ENCODE results near the gene TAB3. TPM values are rescaled to one million over a fixed set of nuclear protein-coding genes. Genes with fewer than 3 reads are reported as not detected.
A peak's percentile ranks its signal among the peaks of the same experiment; 100 is the strongest.

The TAB3 gene
- total and polyA plus RNA-seq, 2 of the 4 experiments (the other 2 are of a cell fraction) = 4.7 to 6.4 TPM

GRCh38 chrX:30863974-30864373 is 25.1 kb downstream of the TAB3 start:
- no peak overlapping the region; the same call in 1 of the 2 replicates for H3K18ac ChIP-seq (ENCODE audit: low read depth, low read length)
- CTCF ChIA-PET = interaction anchor here (1.4 kb wide), 1 partner anchor 12 kb away, joined by 4 read pairs; no protein-coding TSS in a partner anchor
- H4K5ac ChIP-seq (ENCODE audit: low read depth, low read length) = no peak overlapping the region
- WGBS, 2 experiments (ENCODE audit: extremely low coverage in 2 of 2, insufficient read length in 1 of 2) = no CpG with 5 or more reads among the region's 1 CpG
- no peak overlapping the region for H2AFZ ChIP-seq (replicated peaks; ENCODE audit: low read length, poor library complexity)
- no peak overlapping the region for H2BK15ac ChIP-seq (ENCODE audit: low read depth, low read length)
- H3K79me1 ChIP-seq (ENCODE audit: low read depth in 1 of 2, low read length in 2 of 2) = no peaks in the 10 kb centered on the region
- H3K23ac ChIP-seq (ENCODE audit: low read depth, low read length) = no peak overlapping the region
- H3K4me3 ChIP-seq (ENCODE audit: insufficient read depth, low read depth, low read length) = no peak overlapping the region
- peaks cover 2% of the 10 kb centered on the region; the same call in 1 of the 2 replicates for H3K4me1 ChIP-seq (ENCODE audit: control insufficient read depth, insufficient read depth, low read length)
- intact Hi-C loops (cut with micrococcal nuclease) (no loop called here), in situ Hi-C loops (cut with MboI; ENCODE audit: low sequenced_read_pairs) (no loop called here), dilution Hi-C loops (cut with HindIII; ENCODE audit: low sequenced_read_pairs, unreplicated experiment) (no loop called here)
- no peaks in the 10 kb centered on the region for H3K27me3 ChIP-seq (ENCODE audit: control insufficient read depth, insufficient read depth, low read length)
- H3K4ac ChIP-seq (ENCODE audit: low read depth, low read length) = no peak overlapping the region
- H4K8ac ChIP-seq (ENCODE audit: low read depth in 2 of 2, low read length in 2 of 2) = no peak overlapping the region
- POLR2A ChIA-PET (ENCODE audit: unreplicated experiment) = no interaction called here
- peak; percentile 37 for ATAC-seq (ENCODE audit: low read depth)
- H3K36me3 ChIP-seq (ENCODE audit: control insufficient read depth, insufficient read depth, low read length) = no peaks in the 10 kb centered on the region
- H3K56ac ChIP-seq (ENCODE audit: extremely low read depth, insufficient read depth, low read length) = no peak overlapping the region
- H2BK5ac ChIP-seq (ENCODE audit: low read depth, low read length, poor library complexity, severe bottlenecking) = no peak overlapping the region
- H2BK20ac ChIP-seq (ENCODE audit: low read depth, low read length) = no peak overlapping the region
- DNase-seq = peak; percentile 37
- H3K14ac ChIP-seq (replicated peaks; ENCODE audit: low read depth, low read length) = no peak overlapping the region
- H3K4me2 ChIP-seq (ENCODE audit: low read depth, low read length) = no peak overlapping the region
- no TSS peak for BruUV-seq (replicated peaks)
- no peak overlapping the region for H3K9ac ChIP-seq (ENCODE audit: low read depth, low read length)
- no peak overlapping the region for H2AK9ac ChIP-seq (replicated peaks; ENCODE audit: low read depth, low read length, poor library complexity)
- H2BK120ac ChIP-seq (ENCODE audit: low read depth, low read length) = no peak overlapping the region
- peak overlapping the region; percentile 33; the same call in 1 of the 2 replicates for H3K27ac ChIP-seq (ENCODE audit: insufficient read depth, low read length)
- H2AK5ac ChIP-seq (ENCODE audit: low read depth, low read length) = no peak overlapping the region
- H3K9me1 ChIP-seq (ENCODE audit: insufficient read depth, low read length) = no peaks in the 10 kb centered on the region
- H3K9me3 ChIP-seq (ENCODE audit: control insufficient read depth, insufficient read depth, low read length) = no peaks in the 10 kb centered on the region
- H4K91ac ChIP-seq (ENCODE audit: insufficient read depth, low read depth, low read length) = no peak overlapping the region
- no peaks in the 10 kb centered on the region for H4K20me1 ChIP-seq (ENCODE audit: insufficient read depth, low read length)
- TF ChIP-seq RFX5 (IDR thresholded peaks at IDR 0.05; ENCODE audit: low read depth, low read length) = no peak
- TF ChIP-seq USF2 (IDR thresholded peaks at IDR 0.05; ENCODE audit: low read depth, low read length) = no peak
- no peak for TF ChIP-seq FOS (IDR thresholded peaks at IDR 0.05; ENCODE audit: low read depth, low read length)
- TF ChIP-seq RCOR1 (IDR thresholded peaks at IDR 0.05; ENCODE audit: insufficient replicate concordance, low read length) = no peak
- TF ChIP-seq CHD1 (IDR thresholded peaks at IDR 0.05; ENCODE audit: low read depth, low read length) = no peak
- TF ChIP-seq CEBPB (IDR thresholded peaks at IDR 0.05; ENCODE audit: low read depth, low read length) = no peak
- no peak for TF ChIP-seq MAZ (IDR thresholded peaks at IDR 0.05; ENCODE audit: borderline replicate concordance, low read depth, low read length)
- TF ChIP-seq, protein P1, sequence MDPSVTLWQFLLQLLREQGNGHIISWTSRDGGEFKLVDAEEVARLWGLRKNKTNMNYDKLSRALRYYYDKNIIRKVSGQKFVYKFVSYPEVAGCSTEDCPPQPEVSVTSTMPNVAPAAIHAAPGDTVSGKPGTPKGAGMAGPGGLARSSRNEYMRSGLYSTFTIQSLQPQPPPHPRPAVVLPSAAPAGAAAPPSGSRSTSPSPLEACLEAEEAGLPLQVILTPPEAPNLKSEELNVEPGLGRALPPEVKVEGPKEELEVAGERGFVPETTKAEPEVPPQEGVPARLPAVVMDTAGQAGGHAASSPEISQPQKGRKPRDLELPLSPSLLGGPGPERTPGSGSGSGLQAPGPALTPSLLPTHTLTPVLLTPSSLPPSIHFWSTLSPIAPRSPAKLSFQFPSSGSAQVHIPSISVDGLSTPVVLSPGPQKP (IDR thresholded peaks at IDR 0.05; ENCODE audit: borderline replicate concordance, low read depth, low read length) = no peak
- TF ChIP-seq SMC3 (IDR thresholded peaks at IDR 0.05; ENCODE audit: low read depth, low read length) = no peak
- no peak for TF ChIP-seq RAD21 (IDR thresholded peaks at IDR 0.05; ENCODE audit: low read length)
- TF ChIP-seq POLR2A (IDR thresholded peaks at IDR 0.05; ENCODE audit: low read depth, low read length) = no peak
- TF ChIP-seq, protein P2, sequence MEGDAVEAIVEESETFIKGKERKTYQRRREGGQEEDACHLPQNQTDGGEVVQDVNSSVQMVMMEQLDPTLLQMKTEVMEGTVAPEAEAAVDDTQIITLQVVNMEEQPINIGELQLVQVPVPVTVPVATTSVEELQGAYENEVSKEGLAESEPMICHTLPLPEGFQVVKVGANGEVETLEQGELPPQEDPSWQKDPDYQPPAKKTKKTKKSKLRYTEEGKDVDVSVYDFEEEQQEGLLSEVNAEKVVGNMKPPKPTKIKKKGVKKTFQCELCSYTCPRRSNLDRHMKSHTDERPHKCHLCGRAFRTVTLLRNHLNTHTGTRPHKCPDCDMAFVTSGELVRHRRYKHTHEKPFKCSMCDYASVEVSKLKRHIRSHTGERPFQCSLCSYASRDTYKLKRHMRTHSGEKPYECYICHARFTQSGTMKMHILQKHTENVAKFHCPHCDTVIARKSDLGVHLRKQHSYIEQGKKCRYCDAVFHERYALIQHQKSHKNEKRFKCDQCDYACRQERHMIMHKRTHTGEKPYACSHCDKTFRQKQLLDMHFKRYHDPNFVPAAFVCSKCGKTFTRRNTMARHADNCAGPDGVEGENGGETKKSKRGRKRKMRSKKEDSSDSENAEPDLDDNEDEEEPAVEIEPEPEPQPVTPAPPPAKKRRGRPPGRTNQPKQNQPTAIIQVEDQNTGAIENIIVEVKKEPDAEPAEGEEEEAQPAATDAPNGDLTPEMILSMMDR (conservative IDR thresholded peaks at IDR 0.05; ENCODE audit: low read depth, low read length) = no peak
- no peak for TF ChIP-seq BHLHE40 (IDR thresholded peaks at IDR 0.05; ENCODE audit: low read depth, low read length)
- no peak for TF ChIP-seq MXI1 (IDR thresholded peaks at IDR 0.05; ENCODE audit: borderline replicate concordance, low read depth, low read length)

All from IMR-90 (cell line).